HL-60 (cell line): ENCODE data around the gene EPOP.
A peak's percentile ranks its signal among the peaks of the same experiment; 100 is the strongest.

Experiments used
- DNase-seq, 2 experiments: peaks; one replicate each; pipeline ENCODE4 v3.0.0-alpha.2; 2010 to 2020; ENCODE audit warnings: low read depth in 1 of 2, low spot score in 1 of 2
- H3K27ac ChIP-seq: fragments of 250-450 bp; sonication (Bioruptor Pico); replicated peaks from 2 replicates; pipeline ENCODE4 v1.5.1; 2020; ENCODE audit warnings: mild to moderate bottlenecking, moderate library complexity
- H3K27me3 ChIP-seq: fragments of 250-450 bp; sonication (Bioruptor Pico); 2 replicates; pipeline ENCODE4 v1.5.1; 2021; ENCODE audit warnings: mild to moderate bottlenecking, moderate library complexity; ENCODE audit not compliant: insufficient read depth, poor library complexity, severe bottlenecking
- H3K4me3 ChIP-seq: replicated peaks from 2 replicates; pipeline ENCODE4 v1.5.1; 2011; ENCODE audit warnings: mild to moderate bottlenecking, control low read depth, low read length; ENCODE audit not compliant: insufficient read depth
- GABPA ChIP-seq: IDR thresholded peaks from 2 replicates; pipeline ENCODE4 v1.6.1; 2012; ENCODE audit warnings: low read depth
- POLR2AphosphoS5 ChIP-seq: IDR thresholded peaks from 2 replicates; pipeline ENCODE4 v1.6.1; 2012; ENCODE audit warnings: low read depth
- SPI1 ChIP-seq: IDR thresholded peaks from 2 replicates; pipeline ENCODE4 v1.6.1; 2012; ENCODE audit warnings: low read depth, mild to moderate bottlenecking, borderline replicate concordance
- TF ChIP-seq, protein P1 (sequence below): IDR thresholded peaks from one replicate; pipeline ENCODE4 v1.5.1; 2011; ENCODE audit warnings: low read length, control low read depth, inconsistent platforms; ENCODE audit not compliant: insufficient read depth
- TF ChIP-seq, protein P2 (sequence below): IDR thresholded peaks from 2 replicates; pipeline ENCODE4 v1.6.1; 2012; ENCODE audit warnings: low read depth; ENCODE audit not compliant: insufficient replicate concordance

The EPOP gene

DNA sequence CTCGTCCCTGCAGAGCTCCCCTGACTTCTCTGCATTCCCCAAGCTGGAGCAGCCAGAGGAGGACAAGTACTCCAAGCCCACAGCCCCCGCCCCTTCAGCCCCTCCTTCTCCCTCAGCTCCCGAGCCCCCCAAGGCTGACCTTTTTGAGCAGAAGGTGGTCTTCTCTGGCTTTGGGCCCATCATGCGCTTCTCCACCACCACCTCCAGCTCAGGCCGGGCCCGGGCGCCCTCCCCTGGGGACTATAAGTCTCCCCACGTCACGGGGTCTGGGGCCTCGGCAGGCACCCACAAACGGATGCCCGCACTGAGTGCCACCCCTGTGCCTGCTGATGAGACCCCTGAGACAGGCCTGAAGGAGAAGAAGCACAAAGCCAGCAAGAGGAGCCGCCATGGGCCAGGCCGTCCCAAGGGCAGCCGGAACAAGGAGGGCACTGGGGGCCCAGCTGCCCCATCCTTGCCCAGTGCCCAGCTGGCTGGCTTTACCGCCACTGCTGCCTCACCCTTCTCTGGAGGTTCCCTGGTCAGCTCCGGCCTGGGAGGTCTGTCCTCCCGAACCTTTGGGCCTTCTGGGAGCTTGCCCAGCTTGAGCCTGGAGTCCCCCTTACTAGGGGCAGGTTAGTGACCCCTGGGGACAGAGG lies 41.7 kb upstream of the EPOP start:
- TF ChIP-seq POLR2AphosphoS5 (no peak), SPI1 (no peak), GABPA (no peak)
- TF ChIP-seq, protein P1, sequence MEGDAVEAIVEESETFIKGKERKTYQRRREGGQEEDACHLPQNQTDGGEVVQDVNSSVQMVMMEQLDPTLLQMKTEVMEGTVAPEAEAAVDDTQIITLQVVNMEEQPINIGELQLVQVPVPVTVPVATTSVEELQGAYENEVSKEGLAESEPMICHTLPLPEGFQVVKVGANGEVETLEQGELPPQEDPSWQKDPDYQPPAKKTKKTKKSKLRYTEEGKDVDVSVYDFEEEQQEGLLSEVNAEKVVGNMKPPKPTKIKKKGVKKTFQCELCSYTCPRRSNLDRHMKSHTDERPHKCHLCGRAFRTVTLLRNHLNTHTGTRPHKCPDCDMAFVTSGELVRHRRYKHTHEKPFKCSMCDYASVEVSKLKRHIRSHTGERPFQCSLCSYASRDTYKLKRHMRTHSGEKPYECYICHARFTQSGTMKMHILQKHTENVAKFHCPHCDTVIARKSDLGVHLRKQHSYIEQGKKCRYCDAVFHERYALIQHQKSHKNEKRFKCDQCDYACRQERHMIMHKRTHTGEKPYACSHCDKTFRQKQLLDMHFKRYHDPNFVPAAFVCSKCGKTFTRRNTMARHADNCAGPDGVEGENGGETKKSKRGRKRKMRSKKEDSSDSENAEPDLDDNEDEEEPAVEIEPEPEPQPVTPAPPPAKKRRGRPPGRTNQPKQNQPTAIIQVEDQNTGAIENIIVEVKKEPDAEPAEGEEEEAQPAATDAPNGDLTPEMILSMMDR, result no peak
- TF ChIP-seq, protein P2, sequence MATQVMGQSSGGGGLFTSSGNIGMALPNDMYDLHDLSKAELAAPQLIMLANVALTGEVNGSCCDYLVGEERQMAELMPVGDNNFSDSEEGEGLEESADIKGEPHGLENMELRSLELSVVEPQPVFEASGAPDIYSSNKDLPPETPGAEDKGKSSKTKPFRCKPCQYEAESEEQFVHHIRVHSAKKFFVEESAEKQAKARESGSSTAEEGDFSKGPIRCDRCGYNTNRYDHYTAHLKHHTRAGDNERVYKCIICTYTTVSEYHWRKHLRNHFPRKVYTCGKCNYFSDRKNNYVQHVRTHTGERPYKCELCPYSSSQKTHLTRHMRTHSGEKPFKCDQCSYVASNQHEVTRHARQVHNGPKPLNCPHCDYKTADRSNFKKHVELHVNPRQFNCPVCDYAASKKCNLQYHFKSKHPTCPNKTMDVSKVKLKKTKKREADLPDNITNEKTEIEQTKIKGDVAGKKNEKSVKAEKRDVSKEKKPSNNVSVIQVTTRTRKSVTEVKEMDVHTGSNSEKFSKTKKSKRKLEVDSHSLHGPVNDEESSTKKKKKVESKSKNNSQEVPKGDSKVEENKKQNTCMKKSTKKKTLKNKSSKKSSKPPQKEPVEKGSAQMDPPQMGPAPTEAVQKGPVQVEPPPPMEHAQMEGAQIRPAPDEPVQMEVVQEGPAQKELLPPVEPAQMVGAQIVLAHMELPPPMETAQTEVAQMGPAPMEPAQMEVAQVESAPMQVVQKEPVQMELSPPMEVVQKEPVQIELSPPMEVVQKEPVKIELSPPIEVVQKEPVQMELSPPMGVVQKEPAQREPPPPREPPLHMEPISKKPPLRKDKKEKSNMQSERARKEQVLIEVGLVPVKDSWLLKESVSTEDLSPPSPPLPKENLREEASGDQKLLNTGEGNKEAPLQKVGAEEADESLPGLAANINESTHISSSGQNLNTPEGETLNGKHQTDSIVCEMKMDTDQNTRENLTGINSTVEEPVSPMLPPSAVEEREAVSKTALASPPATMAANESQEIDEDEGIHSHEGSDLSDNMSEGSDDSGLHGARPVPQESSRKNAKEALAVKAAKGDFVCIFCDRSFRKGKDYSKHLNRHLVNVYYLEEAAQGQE, result no peak
- no peak overlapping the region for H3K4me3 ChIP-seq
- H3K27ac ChIP-seq, result no peak overlapping the region
- no peaks in the 10 kb centered on the region for H3K27me3 ChIP-seq
- DNase-seq, result no peak

DNA sequence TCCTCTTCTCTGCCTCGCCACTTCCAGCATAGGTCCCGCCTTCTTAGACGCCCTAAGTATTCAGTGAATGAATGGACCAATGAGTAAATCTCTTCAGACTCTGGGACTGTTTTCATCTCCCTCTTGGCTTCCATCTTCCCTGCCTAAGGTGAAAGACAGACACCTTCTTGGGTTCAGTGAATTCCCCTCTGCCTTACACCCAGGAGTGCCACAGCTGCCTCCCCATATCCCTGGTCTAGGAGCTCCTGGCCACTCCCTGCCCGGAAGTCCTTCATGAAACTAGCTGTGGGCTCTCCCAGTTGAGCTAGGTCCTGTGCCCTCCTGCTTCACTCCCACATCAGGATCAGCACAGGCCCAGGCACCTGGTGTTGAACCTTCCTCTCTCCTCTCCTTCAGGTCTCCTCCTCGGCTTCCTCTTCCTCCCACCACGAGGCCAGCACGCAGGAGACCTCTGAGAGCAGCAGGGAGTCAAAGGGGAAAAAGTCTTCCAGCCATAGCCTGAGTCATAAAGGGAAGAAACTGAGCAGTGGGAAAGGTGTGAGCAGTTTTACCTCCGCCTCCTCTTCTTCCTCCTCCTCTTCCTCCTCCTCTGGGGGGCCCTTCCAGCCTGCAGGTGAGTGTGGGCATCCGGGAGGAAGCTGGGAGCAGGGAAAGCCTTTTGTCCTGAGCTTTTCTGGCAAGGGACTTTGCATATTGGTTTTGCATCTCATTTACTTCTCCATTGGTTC lies 40.6 kb upstream of the EPOP start:
- no peak for DNase-seq
- no peak overlapping the region for H3K4me3 ChIP-seq
- no peak overlapping the region for H3K27ac ChIP-seq
- TF ChIP-seq, protein P2, result no peak
- TF ChIP-seq SPI1 (no peak), POLR2AphosphoS5 (peak; percentile 21; the same call in 1 of the 2 replicates)
- no peaks in the 10 kb centered on the region for H3K27me3 ChIP-seq

DNA sequence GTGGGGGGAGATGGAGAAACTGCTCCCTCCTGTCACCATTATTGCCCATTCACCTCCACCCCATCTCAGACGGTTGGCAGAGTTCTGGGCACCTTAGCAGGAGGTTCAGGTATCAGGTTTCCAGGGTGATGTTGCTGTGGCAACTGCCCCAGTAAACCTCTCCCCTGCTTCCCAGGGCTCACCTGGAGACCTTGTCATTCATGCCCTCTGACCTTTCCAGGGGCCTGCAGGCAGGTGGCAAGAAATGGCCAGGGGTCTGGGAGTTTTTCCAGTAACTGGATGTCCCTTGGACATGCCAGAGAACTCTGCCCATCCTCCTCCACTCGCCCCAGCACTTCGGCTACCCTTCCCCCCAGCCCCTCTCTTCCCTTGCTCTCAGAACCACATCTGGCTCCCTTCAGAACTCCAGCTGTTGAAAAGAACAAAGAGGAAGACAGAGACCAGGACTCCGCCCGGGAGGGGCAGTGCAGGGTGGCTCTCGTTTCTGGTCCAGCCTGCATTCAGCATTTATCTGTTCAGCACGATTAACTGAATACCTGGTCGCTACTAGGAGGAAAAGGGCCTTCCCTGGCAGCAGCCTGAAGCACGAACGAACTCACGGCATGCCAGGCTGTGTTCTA lies 38.8 kb upstream of the EPOP start:
- no peak overlapping the region for H3K4me3 ChIP-seq
- no peak overlapping the region for H3K27ac ChIP-seq
- no peak for DNase-seq
- TF ChIP-seq GABPA (no peak), POLR2AphosphoS5 (no peak), SPI1 (no peak)
- TF ChIP-seq, protein P2, result no peak
- TF ChIP-seq, protein P1, result no peak
- no peaks in the 10 kb centered on the region for H3K27me3 ChIP-seq
